GM21367 (cell line): ENCODE data around the gene FASTKD3.

Experiments
- ATAC-seq: cut with Tn5 transposase; IDR thresholded peaks from one replicate; pipeline ENCODE4 v1.9.1; 2021; ENCODE audit not compliant: unreplicated experiment

Gene FASTKD3

GRCh38 chr5:7850395-7851239 is 18.2 kb downstream of the FASTKD3 start, which contains the start of gene CFAP90:
Gene CFAP90, minus strand, starts transcription at chr5:7851133. Its CDS starts 112 bp downstream, at chr5:7851021.
- no peak for ATAC-seq

- ATAC-seq = no peak
Observed at GRCh38 chr5:7849681-7850394, 19.0 kb downstream of the FASTKD3 start.

- no peak for ATAC-seq
Observed at GRCh38 chr5:7848296-7848695, 20.5 kb downstream of the FASTKD3 start.

GRCh38 chr5:7846327-7846726 is 22.5 kb downstream of the FASTKD3 start:
- ATAC-seq = no peak

DNA sequence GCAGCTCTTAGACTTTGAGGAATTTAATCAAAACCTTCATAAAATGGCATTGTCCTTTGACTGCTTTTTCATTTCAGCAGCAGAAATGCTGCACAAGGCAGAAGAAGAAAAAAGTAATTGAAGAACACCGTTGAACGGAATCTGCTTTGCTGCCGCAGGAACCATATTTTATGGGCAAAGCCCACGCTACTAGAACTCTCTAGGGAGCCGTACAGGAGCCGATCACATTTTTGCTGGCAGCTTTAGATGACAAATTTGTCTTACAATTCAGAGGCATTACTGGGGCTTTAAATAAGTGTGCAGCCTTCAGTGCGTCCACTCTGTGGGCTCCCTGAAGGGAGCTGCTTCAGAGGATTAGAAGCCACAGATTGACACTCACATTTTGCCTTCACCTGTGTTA is 23.3 kb downstream of the FASTKD3 start:
- ATAC-seq = no peak

- no peak for ATAC-seq
Observed at GRCh38 chr5:7844901-7845300, 23.9 kb downstream of the FASTKD3 start.

- no peak for ATAC-seq
Observed at GRCh38 chr5:7842531-7842930, 26.3 kb downstream of the FASTKD3 start.

DNA sequence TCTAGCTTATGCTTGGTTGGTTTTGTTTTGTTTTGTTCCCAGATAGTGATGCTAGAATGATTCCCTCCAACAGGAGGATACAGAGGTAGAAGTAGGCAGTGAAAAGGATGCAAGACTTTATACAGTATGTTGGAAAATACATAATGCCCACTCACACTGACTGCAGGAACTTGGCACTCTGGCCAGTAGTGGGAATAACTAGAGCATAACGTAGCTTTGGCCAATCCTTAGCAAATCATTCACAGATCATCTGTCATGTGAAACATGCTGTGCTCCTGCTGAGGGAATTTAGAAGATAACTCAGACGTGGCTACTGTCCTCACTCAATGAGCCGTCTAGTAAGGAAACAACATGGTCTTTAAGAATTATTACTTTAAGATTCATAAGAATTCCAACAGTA is 31.4 kb downstream of the FASTKD3 start:
- ATAC-seq = no peak

DNA sequence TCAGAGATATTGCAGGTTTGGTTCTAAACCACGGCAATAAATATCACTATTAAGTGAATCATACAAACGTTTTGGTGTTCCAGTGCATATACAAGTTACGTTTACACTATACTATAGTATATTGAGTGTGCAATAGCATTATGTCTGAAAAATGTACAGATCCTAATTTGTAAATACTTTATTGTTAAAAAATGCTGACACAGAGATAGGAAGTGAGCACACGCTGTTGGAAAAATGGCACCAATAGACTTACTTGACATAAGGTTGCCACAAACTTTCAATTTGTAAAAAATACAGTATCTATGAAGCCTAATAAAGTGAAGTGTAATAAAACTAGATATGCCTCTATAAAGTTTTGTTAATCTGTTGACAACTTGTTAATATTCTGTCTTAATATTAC is 33.8 kb downstream of the FASTKD3 start:
- ATAC-seq = no peak

- ATAC-seq = no peak
Observed at GRCh38 chr5:7828269-7828668, 40.6 kb downstream of the FASTKD3 start.

DNA sequence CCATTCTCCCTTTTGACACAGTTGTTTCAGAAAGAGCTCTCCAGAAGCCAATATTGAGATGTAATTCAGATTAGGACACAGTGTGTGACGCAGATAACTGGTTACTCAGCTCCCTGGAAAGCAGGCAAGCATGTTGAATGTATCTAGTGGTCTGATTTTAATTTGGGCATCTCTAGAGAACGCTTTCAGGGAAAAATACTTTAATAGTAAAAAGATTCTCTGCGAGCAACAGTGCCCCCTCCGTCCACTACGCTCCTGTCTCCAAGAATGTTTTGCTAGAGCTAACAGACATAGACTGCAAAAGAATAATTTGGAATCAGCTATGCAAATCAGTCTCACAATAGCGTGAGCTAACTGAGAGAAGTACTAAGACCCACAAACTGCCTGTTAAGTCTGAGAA is 41.2 kb downstream of the FASTKD3 start:
- no peak for ATAC-seq

GRCh38 chr5:7825630-7826029 is 43.2 kb downstream of the FASTKD3 start:
- ATAC-seq = no peak

GRCh38 chr5:7824995-7825394 is 43.8 kb downstream of the FASTKD3 start:
- ATAC-seq = no peak

DNA sequence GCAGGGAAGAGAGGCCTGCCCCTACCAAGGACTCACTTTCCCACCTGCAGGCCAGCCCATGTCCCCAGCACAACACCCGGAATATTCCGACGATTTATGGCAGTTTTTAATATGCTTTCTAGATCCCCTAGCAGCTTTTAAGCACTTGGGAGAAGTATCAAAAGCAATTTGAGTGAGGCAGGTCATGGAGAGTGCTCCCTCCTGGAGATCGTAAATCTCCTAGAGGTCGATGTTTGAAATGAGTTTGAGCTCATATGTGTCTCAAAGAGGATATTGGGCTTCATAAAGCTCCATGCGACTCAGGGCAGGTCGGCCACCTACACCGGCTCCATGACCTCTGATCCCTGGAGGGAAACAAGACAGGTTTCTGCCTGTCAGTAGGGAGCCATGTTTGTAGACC is 45.2 kb downstream of the FASTKD3 start:
- no peak for ATAC-seq

DNA sequence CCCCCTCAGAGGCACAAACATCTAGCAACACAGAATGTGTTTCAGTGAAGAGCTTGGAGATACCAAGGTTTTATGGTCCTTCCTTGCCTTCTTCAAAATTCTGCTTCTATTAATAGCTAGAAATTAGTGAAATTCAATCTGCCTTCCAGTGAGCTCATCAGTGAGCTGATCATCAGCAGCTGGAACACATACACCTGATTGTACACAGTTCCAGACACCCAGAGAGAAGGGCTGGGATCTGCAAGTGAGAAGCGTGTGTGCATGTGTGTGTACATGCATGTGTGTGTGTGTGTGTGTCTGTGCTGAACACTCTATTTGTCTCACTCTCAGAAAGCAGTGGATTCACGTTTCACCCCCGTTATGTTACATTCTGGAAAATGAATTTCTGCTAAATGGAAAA is 46.4 kb downstream of the FASTKD3 start:
- no peak for ATAC-seq

- ATAC-seq = no peak
Observed at GRCh38 chr5:7816535-7816901, 52.3 kb downstream of the FASTKD3 start.

- ATAC-seq = peak; percentile 93
Observed at GRCh38 chr5:7815892-7816534, 52.8 kb downstream of the FASTKD3 start.

DNA sequence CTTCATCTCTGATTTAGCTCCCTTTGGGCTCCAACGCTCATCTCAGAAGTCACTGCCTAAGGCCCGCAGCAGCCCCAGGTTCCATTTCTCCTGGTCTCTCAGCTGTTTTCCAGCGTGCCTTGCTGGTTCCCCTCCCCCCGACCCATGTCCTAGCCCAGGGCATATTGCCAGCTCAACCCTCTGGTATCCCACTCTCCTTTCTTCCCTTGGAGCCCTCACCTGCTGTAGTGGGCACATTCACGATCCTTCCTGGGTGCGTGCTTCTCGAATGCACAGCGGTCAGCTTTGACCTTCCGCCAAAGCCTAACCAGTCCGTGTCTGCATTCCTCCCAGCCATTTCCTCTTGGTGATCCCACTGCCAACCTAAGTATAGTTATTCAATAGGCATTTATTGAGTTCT is 54.0 kb downstream of the FASTKD3 start:
- ATAC-seq = no peak

GRCh38 chr5:7813576-7813975 is 55.3 kb downstream of the FASTKD3 start:
- ATAC-seq = no peak

DNA sequence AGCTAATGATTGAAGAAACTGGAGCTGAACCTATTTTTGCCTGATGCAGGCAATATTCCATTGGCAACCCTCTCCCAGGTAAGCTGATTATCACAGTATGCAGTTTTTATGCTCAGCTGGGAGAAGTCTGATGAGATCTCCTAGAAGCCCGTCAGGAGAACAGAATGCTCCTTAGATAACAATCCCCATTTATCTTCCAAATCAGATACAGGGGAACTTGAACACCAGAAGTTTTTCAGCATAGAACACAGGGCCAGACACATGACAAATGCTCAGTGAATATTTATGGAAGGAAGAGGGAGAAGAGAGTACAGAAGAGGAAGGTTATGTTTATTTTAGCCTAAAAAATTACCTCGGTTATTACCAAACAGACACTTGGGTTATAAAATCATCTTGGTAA is 55.8 kb downstream of the FASTKD3 start:
- ATAC-seq = no peak

DNA sequence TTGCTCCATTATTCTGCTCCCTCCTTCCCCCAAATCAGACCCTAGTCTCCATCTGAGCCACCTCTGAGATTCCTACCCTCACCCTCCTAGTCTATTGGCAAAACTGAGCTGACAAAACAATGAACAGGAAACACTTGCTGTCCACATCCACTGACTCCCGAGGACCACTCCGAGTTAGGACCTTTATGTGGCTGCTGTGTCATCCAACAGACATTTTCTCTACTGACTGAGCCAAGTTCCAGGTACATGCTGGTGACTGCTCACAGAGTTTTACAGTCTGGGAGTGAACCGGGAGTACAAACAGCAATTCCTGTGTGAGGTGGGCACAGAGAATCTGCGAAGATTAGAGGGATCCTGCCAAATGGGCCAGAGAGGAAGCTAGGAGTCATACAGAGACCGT is 57.1 kb downstream of the FASTKD3 start:
- no peak for ATAC-seq
